Stimulated activated CD8-positive, alpha-beta memory T cell treated with anti-CD3 and anti-CD28 coated beads, Interleukin-7, amount 100 ng/mL, for 24 hours (primary cell): ENCODE data around the gene PPP1R14C.

ENCODE experiments used
- DNase-seq: peaks from one replicate; pipeline ENCODE4 v3.0.0-alpha.2; 2020; ENCODE audit warnings: low read depth

Gene PPP1R14C

GRCh38 chr6:150296890-150297289, 154.0 kb downstream of the PPP1R14C start:
- DNase-seq: no peak

DNA sequence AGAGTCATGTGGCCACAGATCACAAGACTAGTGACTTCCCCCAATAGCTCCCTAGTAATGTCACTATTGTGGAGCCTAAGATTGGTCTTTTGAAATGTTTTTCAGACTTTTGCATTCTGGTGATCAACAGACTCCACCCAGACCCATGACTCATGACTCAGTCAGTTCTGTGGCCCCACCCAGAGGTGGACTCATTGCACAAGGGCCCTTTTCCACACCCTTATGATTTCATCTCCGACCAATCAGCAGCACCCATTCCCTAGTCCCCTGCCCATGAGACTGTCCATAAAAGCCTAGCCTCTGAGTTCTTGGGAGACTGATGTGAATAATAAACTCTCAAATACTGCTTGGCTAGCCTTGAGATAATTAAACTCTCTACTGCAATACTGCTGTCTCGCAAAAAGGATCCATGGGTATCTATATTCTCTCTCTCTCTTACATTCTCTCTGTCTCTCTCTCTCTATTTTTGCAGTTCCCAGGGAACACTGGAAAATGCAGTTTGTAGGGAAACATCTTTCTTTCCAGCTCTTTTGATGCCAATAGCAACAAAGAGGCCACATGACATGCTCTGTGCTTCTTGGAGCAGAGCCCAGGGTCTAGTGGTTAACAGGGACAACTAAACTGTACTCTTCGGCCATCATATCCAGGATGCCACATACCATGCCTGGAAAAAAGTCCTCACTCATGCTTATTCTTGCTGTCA, 154.6 kb downstream of the PPP1R14C start:
- no peak for DNase-seq

DNA sequence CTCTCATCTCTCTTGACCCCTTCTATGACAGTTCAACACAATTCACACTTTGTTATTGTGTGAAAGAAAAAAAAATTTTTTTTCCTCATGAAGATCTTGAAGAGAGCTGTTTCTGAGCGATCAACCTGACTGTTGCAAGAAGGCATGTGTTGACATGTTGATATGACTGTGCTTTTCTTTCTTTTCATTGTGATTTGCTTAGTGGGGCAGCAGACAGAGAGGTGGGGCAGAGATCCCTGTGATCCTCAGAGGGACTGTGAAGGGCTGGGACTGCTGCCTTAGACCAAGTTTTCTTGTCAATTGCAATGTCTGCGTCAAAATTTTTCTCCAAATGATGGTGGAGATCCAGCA, 155.2 kb downstream of the PPP1R14C start:
- DNase-seq: no peak

GRCh38 chr6:150298676-150299075, 155.8 kb downstream of the PPP1R14C start:
- DNase-seq: no peak
